GM18526 (cell line): ENCODE results near the gene SNTB2.

Source experiments
- POLR2A ChIP-seq: IDR thresholded peaks from 3 replicates; pipeline ENCODE4 v1.6.1; 2011; ENCODE audit not compliant: insufficient read length; ENCODE audit errors: extremely low read depth

Gene SNTB2

DNA sequence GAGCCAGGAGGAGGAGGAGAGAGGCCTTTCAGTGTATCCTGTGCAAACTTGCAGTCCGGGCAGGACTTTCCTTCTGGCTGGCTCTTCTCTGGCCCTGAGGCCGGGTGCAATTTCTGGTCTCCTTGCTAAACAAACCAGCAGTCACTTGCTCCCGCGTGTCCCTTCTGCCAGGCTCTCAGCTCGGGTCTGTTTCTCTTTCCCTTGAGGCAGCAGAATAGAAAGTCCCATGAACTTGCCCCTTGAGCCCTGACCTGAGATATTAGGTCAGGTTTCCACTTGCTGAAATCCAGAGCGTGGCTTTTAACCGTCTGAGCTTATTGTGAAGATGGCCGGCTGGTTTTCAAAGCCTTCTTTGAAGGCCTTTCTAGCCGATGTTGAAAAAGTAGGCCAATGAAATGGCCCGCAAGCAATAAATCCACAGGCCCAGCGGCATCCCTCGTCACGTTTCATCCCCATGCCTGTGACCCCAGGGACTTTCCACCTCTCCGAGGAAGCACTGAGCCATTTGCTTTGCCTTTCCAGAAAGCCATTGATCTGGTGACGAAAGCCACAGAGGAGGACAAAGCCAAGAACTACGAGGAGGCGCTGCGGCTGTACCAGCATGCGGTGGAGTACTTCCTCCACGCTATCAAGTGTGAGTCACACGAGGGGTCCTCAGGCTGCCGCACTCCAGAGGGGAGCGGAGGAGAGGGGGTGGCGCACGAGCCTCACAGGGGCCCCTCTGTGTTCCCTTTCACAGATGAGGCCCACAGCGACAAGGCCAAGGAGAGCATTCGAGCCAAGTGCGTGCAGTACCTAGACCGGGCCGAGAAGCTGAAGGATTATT, 128.7 kb downstream of the SNTB2 start:
- no peak for TF ChIP-seq POLR2A

DNA sequence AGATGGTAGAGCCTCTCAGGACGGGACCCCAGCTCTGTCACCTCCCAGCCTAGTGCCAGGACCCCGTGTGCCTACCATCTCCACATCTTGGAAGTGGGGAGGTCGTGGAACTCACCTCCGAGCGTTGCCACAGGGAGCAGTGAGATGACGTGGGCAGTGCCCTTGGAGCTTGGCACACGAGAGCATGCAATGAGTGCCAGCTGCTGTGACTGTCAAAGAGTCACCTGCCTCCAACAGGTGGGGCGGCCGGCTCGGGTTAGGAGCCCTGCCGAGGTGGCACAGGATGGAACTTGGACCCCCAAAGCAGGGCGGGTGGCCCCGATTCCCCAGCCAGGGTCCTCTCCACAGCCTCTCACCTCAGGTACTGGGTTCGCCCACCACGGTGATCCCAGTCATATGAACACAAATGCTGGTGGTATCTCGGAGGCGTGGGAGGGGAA, 129.7 kb downstream of the SNTB2 start:
- TF ChIP-seq POLR2A = no peak

DNA sequence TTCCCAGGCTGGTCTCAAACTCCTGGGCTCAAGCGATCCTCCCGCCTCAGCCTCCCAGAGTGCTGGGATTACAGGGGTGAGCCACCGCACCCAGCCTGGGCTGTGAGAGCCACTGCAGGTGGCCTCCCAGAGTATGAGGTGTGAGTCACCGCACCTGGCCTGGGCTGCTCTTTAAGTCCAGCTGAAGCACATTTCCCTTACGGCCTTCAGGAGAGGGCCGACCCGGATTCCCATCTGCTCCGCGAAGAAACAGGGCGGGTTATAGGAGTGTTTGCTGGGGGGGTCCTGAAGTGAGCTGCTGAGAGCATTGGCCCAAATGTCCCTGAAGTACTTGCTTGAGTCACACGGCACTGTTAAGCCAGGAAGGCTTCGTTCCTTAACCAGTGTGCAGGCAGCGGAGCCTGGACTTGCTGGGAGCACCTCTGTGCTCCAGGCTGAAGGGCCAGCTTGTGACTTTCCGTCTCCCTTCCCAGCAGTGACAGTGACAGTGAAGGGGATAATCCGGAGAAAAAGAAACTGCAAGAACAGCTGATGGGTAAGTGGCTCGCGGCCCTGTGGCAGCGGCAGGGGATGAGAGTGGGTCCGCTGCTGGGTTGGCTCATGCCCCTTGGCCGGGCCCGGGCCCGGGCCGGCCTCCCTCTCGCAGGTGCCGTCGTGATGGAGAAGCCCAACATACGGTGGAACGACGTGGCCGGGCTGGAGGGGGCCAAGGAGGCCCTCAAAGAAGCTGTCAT, 131.4 kb downstream of the SNTB2 start:
- TF ChIP-seq POLR2A = no peak

DNA sequence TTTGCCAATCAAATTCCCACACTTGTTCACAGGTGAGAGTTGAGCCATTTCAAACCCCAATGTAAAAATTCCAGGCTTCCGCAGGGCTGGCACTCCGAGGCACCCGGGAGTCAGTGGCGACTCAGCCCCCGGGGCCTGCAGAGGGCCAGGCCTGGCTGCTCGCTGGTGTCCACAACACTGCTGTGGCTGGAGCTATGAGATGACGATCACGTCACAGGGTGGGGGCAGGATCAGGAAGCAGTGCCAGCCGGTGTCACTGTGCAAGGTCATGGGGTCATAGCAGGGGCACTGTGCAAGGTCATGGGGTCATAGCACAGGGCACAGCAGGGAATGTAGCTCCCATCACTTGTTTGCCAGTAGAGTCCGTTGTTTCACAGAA, 131.9 kb downstream of the SNTB2 start:
- no peak for TF ChIP-seq POLR2A

DNA sequence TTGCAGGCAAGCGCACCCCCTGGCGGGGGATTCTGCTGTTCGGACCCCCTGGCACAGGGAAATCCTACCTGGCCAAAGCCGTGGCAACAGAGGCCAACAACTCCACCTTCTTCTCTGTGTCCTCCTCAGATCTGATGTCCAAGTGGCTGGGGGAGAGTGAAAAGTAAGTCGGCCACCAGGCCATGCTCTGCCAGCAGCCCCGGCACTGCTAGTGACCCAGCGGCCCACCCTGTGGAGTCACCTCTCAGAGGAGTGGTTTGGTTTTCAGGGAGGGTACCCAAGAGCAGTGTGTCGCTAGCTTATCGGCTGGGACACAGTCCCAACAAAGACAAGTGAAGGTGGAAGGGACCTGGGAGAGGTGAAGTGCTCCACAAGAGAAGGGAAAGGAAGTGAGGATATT, 132.4 kb downstream of the SNTB2 start:
- no peak for TF ChIP-seq POLR2A

DNA sequence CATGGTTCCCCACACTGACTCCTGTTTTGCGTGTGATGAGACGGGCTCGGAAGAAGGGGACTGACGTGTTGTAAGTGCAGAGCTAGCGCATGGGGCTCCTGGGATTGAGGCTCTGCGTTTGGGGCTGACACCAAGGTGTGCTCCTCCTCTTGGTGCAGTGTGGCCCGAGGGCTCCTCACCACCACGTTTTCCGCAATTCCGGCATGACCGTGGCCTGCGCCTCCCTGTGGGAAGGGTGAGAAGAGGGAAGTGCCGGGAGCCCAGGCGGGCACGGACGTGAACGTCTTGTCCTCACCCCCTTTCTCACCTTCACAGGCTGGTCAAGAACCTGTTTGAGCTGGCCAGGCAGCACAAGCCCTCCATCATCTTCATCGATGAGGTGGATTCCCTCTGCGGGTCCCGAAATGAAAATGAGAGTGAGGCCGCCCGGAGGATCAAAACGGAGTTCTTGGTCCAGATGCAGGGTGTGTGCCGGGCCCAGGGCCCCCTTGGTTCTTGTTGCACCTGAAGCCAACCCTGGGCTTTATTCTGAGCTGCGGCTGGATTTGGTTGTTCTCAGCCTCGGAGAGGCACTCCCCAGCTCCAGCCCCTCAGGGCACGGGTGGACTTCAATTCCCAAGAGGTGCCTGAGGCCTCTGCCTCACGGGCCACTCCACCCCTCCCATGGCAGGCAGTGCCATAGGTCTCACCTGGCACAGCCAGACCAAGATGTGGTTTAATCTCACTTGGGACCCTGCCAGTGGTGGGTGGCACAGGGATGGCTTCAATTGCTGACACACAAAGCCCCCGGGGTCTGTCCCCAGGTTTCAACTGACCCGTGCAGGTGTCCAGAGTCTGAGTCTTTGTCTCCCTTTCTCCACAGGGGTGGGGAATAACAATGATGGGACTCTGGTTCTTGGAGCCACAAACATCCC, 133.1 kb downstream of the SNTB2 start:
- no peak for TF ChIP-seq POLR2A

DNA sequence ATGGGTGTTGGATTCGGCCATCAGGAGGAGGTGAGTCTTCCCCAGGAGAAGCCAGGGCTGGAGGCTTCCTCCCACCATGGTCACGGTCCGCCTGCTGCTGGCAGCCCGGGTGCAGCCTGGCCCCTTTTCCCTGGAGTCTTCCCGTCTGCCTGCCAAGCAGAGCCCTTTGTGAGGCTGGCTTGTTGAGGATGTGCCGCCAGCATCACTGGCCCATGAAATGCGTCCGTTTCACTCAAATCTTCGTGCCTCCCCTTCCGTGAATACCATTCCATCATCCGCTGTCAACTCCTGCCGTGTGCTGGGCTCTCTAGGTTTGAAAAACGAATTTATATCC, 133.7 kb downstream of the SNTB2 start:
- no peak for TF ChIP-seq POLR2A

DNA sequence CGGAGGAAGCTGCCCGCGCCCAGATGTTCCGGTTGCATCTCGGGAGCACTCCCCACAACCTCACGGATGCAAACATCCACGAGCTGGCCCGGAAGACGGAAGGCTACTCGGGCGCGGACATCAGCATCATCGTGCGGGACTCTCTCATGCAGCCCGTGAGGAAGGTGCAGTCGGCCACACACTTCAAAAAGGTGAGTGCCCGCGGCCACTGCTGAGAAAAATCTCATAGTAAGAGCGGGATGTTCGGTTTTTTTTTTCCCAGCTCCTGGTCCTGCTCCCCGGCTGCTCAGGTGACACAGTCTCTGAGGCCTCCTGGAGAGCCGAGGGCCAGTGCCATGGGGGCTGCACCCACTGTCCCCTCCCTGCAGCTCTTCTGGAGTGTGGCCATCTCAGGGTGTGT, 134.1 kb downstream of the SNTB2 start:
- TF ChIP-seq POLR2A = no peak

DNA sequence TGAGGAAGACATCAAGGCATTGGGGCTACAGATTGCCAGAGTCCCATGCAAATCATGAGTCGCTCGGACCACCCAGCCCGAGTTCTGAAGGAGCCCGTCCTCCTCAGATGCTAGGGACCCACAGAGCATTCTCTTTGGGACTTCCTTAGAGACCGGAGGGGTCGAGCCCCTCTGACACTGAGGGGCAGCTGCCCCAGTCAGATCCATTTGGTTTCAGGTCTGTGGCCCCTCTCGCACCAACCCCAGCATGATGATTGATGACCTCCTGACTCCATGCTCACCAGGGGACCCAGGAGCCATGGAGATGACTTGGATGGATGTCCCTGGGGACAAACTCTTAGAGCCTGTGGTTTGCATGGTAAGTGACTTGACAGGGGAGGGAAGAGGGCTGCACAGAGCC, 135.4 kb downstream of the SNTB2 start:
- no peak for TF ChIP-seq POLR2A

DNA sequence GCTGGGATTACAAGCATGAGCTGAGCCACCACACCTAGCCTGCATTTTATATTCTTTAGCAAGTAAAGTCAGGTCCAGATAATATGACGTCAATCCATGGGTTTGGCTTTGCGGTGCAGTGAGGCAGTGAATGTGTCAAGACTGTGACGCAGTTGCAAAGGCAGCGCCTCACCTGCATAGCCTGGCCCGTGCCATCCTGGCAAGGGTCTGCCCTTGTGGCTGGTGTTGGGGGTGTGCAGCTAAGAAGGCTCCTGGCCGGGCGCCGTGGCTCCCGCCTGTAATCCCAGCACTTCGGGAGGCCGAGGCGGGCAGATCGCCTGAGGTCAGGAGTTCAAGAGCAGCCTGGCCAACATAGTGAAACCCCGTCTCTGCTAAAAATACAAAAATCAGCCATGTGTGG, 136.5 kb downstream of the SNTB2 start:
- TF ChIP-seq POLR2A = no peak

DNA sequence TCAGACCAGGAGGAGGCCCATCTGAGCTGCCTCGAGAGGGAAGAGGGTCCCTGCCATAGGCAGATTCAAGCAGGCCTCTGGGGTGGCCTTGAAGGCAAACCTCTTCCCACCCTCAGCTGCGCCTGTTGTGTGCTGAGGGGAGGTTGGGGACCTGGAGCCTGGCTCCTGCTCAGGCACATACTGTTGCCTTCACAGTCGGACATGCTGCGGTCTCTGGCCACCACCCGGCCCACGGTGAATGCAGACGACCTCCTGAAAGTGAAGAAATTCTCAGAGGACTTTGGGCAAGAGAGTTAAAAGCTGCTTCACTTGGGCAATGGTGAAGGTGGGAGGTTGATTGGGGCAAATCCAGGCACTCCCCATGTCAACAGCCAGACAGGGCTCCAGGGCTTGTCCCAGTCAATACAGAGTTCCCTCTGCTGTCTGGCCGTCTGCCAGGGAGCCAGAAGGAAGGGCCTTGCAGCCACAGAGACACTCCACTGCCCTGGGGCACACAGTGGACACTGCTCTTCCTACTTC, 137.1 kb downstream of the SNTB2 start:
- TF ChIP-seq POLR2A = no peak

DNA sequence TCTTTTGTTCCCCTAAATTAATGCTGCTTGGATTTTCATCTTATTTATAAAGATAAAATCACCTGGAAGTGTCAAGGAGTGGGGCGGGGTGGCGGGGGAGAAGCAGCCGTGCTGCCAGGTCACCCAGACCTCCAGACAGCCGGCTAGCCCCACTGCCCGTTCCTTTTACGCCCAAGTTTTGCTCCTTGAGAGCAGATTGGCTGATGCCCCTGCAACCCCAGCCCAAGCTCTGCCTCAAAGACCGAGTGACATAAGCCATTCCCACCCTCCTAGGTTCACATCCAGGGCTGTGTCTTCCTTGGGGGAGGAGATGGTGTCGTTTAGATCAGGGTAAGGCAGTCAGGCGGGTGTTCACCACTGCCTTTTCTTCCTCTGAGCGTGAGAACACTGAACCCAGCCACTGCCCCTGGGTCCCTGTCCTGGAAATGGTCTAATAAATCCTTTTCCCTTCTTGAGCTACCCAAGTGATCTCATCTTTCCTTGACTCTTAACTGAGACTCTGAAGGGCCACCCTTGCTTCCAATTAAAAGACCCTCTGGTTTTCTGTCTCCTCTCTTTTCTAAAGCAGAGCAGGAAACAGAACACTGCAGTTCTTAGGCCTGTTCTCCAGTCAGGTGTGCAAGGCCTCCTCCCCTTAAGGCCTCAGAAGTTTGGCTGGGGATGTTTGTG, 137.8 kb downstream of the SNTB2 start:
- no peak for TF ChIP-seq POLR2A

DNA sequence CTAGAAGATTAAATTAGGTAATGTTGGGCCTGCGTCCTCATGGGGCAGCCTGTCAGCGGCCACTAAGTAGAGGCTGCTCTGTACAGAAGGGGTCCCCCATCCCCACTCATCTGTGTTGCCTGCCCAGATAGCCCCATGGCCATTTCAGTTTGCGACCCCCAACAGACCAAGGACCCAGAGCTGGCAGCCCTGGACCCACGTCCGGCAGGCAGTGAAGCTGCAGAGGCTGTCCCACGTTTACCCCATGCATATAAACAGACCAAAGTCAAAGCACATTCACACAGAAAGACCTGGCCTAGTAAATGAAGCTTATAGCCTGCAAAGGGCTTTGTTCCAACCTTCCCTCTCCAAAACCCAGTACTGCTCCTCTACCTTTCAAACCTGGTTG, 138.8 kb downstream of the SNTB2 start:
- no peak for TF ChIP-seq POLR2A

DNA sequence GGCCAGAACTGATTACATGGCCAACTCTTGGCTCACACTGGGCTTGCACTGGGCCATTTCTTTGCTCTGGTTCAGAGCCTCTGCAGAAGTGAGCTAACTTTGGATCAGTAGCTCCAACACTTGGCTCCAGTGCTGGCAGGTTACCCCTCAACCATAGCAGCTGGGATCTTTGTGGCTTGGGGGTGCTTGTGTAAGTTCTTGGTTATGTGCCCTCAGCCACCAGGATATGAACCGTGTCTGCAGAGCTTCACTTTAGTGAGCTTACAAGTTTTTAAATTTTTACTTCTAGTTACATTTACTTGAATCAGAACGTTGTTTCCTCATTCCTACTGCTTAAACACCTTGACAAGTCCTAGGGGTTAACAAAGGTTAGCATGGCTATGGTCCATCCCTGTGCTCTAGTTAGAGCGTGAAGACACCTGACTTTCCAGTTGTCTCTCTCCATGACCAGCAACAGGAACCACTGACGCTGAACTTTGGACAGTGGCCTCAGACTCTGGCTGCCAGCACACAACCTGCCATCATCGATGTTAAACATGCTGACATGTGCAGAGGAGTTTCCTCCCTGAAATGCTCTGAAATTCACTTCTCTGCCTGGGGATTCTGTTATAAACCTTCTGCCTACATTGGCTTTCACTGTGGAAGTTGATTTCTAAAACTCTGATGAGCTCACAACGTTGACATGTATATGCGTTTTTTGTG, 139.4 kb downstream of the SNTB2 start:
- TF ChIP-seq POLR2A = no peak

DNA sequence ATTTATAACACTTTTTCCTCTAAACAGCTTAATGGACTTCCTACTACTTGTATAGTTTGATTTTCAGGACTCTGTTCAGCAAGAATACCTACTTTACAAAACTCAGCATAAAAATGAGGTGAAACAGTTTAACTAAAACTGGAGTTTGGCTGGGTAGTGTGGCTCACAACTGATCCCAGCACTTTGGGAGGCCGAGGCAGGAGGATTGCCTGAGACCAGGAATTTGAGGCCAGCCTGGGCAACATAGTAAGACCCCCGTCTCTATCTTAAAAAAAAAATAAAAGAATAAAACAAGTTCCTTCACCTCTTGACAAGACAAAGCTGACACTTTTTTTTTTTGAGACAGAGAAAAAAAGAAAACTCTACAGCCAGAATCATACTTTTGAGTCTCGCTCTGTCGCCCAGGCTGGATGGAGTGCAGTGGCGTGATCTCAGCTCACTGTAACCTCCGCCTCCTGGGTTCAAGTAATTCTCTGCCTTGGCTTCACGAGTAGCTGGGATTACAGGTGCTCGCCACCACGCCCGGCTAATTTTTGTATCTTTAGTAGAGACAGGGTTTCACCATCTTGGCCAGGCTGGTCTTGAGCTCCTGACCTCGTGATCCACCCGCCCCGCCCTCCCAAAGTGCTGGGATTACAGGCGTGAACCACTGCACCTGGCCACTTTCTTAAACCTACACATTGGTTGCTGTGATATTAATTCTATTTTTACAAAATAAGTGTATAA, 140.8 kb downstream of the SNTB2 start:
- TF ChIP-seq POLR2A = no peak
